CD4-positive, alpha-beta T cell (primary cell): Measurements from ENCODE around the gene CTTN. TPM values are rescaled to one million over a fixed set of nuclear protein-coding genes. Genes with fewer than 3 reads are reported as not detected.

ENCODE experiments used
- ATAC-seq: fragments of 200-7000 bp; cut with Tn5 transposase; one replicate; pipeline ENCODE4 v1.10.0; 2022; ENCODE audit warnings: mild to moderate bottlenecking; ENCODE audit not compliant: poor library complexity
- CTCF ChIA-PET: fragments of 350-600 bp; sonication (Branson Sonifier 250); formaldehyde crosslinking; loops from one replicate; lab custom pipeline; 2021; ENCODE audit warnings: antibody characterized with exemption, inconsistent platforms; lab: Charles Lee
- POLR2A ChIA-PET: fragments of 350-600 bp; sonication (Branson Sonifier 250); formaldehyde crosslinking; loops from one replicate; lab custom pipeline; 2021; ENCODE audit warnings: antibody characterized with exemption, inconsistent platforms; lab: Charles Lee
- DNase-seq, 14 experiments: peaks; one replicate each; pipeline ENCODE4 v3.0.0-alpha.2; 2013 to 2020; ENCODE audit warnings: mixed read lengths in 2 of 14
- H3K27ac ChIP-seq, 2 donors: one replicate each; pipeline versions ENCODE4 v1.5.1 to v1.7.0; 2013; ENCODE audit warnings: low read length in 2 of 2, low read depth in 1 of 2, mild to moderate bottlenecking in 1 of 2
- H3K27me3 ChIP-seq, 2 experiments: 1 replicate in 1 of 2; 2 replicates in 1 of 2; pipeline versions ENCODE4 v1.6.1 to v1.7.0; 2013; ENCODE audit warnings: low read length in 2 of 2, control low read depth in 1 of 2, mild to moderate bottlenecking in 1 of 2, moderate library complexity in 1 of 2; ENCODE audit not compliant: insufficient read depth in 2 of 2, control insufficient read depth in 1 of 2
- H3K36me3 ChIP-seq: one replicate; pipeline ENCODE4 v1.6.1; 2013; ENCODE audit warnings: low read length, control low read depth; ENCODE audit not compliant: insufficient read depth
- H3K4me1 ChIP-seq: one replicate; pipeline ENCODE4 v1.6.1; 2013; ENCODE audit warnings: low read length, control low read depth; ENCODE audit not compliant: insufficient read depth
- H3K4me3 ChIP-seq: one replicate; pipeline ENCODE4 v1.5.1; 2013; ENCODE audit warnings: mild to moderate bottlenecking, low read length, moderate library complexity
- H3K9me3 ChIP-seq, 2 experiments: 1 replicate in 1 of 2; 2 replicates in 1 of 2; pipeline versions ENCODE4 v1.6.1 to v1.7.0; 2013; ENCODE audit warnings: low read length in 2 of 2, mild to moderate bottlenecking in 2 of 2, control low read depth in 1 of 2, moderate library complexity in 1 of 2; ENCODE audit not compliant: control insufficient read depth in 1 of 2, insufficient read depth in 1 of 2
- H3K27ac Mint-ChIP-seq: one replicate; pipeline ENCODE4 v1.8.0; 2020; ENCODE audit warnings: mixed read lengths
- H3K27me3 Mint-ChIP-seq: one replicate; pipeline ENCODE4 v1.8.0; 2021; ENCODE audit warnings: mixed read lengths
- H3K36me3 Mint-ChIP-seq: one replicate; pipeline ENCODE4 v1.8.0; 2021; ENCODE audit warnings: low read depth, mixed read lengths
- H3K4me1 Mint-ChIP-seq: one replicate; pipeline ENCODE4 v1.8.0; 2021; ENCODE audit warnings: low read depth, mixed read lengths
- H3K4me3 Mint-ChIP-seq: one replicate; pipeline ENCODE4 v1.8.0; 2020; ENCODE audit warnings: mild to moderate bottlenecking, mixed read lengths
- H3K9me3 Mint-ChIP-seq: one replicate; pipeline ENCODE4 v1.8.0; 2020; ENCODE audit warnings: mixed read lengths
- CTCF ChIP-seq: fragments of 200-600 bp; IDR thresholded peaks from one replicate; pipeline ENCODE4 v1.8.0; 2022; ENCODE audit warnings: antibody characterized with exemption, mild to moderate bottlenecking
- intact Hi-C, 2 experiments: fragments of 100-400 bp; cut with DNase I in 1 of 2; cut with micrococcal nuclease in 1 of 2; formaldehyde crosslinking; loops; one replicate each; pipeline versions ENCODE4 v1.15.1 to v1.9.0; 2023 to 2025; cut with DNase I, micrococcal nuclease
- total RNA-seq, 174 experiments: library from RNA in 2 of 174; stranded (reverse) in 2 of 174; gene quantifications; one replicate each; pipeline ENCODE4 v1.2.3 and lab custom pipeline; 2021 to 2026

Gene CTTN
- total RNA-seq, 2 experiments from 2014 or later = 0.45 to 0.80 TPM

- Histone ChIP-seq H3K36me3 (no peaks in the 10 kb centered on the region), H3K4me3 (no peak overlapping the region), H3K4me1 (no peaks in the 10 kb centered on the region), H3K27ac (no peak overlapping the region), H3K27me3 (no peaks in the 10 kb centered on the region), H3K9me3 (no peaks in the 10 kb centered on the region)
- H3K36me3 Mint-ChIP-seq = no peaks in the 10 kb centered on the region
- no peak for TF ChIP-seq CTCF
- H3K27ac Mint-ChIP-seq = no peak overlapping the region
- H3K27me3 Mint-ChIP-seq = no peaks in the 10 kb centered on the region
- no peaks in the 10 kb centered on the region for H3K4me1 Mint-ChIP-seq
- DNase-seq (no peak), ATAC-seq (no peak)
- intact Hi-C loops = no loop called here
- H3K4me3 Mint-ChIP-seq = no peak overlapping the region
- ChIA-PET CTCF (no interaction called here), POLR2A (no interaction called here)
- H3K9me3 Mint-ChIP-seq = no peaks in the 10 kb centered on the region
These were observed 75.0 kb downstream of the CTTN start for GRCh38 chr11:70473186-70473872.

GRCh38 chr11:70473873-70474690, 75.8 kb downstream of the CTTN start:
- Histone ChIP-seq H3K4me1 (no peaks in the 10 kb centered on the region), H3K27me3 (no peaks in the 10 kb centered on the region), H3K36me3 (no peaks in the 10 kb centered on the region), H3K4me3 (no peak overlapping the region), H3K9me3 (no peaks in the 10 kb centered on the region), H3K27ac (no peak overlapping the region)
- ChIA-PET CTCF (no interaction called here), POLR2A (no interaction called here)
- H3K27ac Mint-ChIP-seq = no peak overlapping the region
- H3K4me1 Mint-ChIP-seq = no peaks in the 10 kb centered on the region
- no peak for TF ChIP-seq CTCF
- H3K4me3 Mint-ChIP-seq = no peak overlapping the region
- no peaks in the 10 kb centered on the region for H3K36me3 Mint-ChIP-seq
- DNase-seq (no peak), ATAC-seq (no peak)
- intact Hi-C loops = no loop called here
- no peaks in the 10 kb centered on the region for H3K27me3 Mint-ChIP-seq
- H3K9me3 Mint-ChIP-seq = no peaks in the 10 kb centered on the region

- H3K36me3 ChIP-seq = no peaks in the 10 kb centered on the region
- H3K27me3 ChIP-seq = no peaks in the 10 kb centered on the region
- ATAC-seq (no peak), DNase-seq (no peak)
- no peak overlapping the region for H3K4me3 ChIP-seq
- no peak overlapping the region for H3K4me3 Mint-ChIP-seq
- no peaks in the 10 kb centered on the region for H3K27me3 Mint-ChIP-seq
- H3K4me1 Mint-ChIP-seq = no peaks in the 10 kb centered on the region
- no peaks in the 10 kb centered on the region for H3K9me3 Mint-ChIP-seq
- H3K9me3 ChIP-seq = no peaks in the 10 kb centered on the region
- intact Hi-C loops = no loop called here
- no peak overlapping the region for H3K27ac Mint-ChIP-seq
- no peak overlapping the region for H3K27ac ChIP-seq
- H3K36me3 Mint-ChIP-seq = no peaks in the 10 kb centered on the region
- POLR2A ChIA-PET = no interaction called here
- no peak for TF ChIP-seq CTCF
- CTCF ChIA-PET = no interaction called here
- no peaks in the 10 kb centered on the region for H3K4me1 ChIP-seq
These were observed 76.4 kb downstream of the CTTN start for GRCh38 chr11:70474710-70475109.
